HG03439 (cell line): ENCODE results near the gene CASP10.

Experiments used
- ATAC-seq: cut with Tn5 transposase; IDR thresholded peaks from one replicate; pipeline ENCODE4 v1.9.1; 2021; ENCODE audit warnings: mild to moderate bottlenecking, moderate library complexity; ENCODE audit not compliant: unreplicated experiment

CASP10 gene

DNA sequence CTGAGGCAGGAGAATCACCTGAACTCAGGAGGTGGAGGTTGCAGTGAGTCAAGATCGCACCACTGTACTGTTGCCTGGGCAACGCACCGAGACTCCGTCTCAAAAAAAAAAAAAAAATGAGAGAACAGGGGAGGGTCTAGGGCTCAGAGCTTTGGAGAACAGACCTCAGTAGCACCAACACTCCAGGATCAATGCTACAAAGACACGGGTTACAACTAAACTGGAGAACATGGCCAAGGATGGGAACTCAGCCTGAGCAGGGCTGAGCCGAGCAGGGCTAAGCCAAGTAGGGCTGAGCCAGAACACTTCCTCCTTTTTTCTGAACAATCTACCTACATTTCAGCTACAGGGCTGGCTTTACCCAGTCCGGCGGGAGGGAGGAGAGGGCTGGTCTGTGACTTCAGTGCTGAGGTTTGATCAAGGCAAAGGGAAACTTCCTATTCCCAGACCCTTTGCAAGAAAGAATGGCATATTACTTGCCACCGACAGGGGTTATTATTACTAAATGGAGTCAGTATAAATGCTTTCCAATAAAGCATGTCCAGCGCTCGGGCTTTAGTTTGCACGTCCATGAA is 74.5 kb downstream of the CASP10 start:
- ATAC-seq = peak; percentile 44

DNA sequence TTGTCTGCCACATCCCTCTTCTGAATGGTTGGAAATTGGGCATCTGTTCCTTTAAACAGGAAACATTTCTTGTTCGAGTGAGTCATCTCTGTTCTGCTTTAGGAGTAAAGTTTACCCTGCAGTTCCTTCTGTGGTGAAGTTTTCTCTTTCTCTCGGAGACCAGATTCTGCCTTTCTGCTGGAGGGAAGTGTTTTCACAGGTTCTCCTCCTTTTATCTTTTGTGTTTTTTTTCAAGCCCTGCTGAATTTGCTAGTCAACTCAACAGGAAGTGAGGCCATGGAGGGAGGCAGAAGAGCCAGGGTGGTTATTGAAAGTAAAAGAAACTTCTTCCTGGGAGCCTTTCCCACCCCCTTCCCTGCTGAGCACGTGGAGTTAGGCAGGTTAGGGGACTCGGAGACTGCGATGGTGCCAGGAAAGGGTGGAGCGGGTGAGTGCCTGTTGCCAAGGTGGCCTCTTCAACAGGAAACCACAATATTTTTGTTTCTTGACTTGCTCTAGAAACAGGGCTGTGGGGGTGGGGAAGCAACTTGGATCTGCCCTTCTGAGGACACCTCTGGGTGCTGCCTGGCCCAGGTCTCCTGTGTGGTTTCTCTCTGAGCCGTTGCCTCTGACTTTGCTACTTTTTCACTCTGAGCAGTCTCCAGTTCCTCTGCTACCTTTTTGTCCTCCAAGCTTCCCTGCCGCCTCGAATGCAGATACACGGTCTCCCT is 75.2 kb downstream of the CASP10 start:
- peak; percentile 67 for ATAC-seq

DNA sequence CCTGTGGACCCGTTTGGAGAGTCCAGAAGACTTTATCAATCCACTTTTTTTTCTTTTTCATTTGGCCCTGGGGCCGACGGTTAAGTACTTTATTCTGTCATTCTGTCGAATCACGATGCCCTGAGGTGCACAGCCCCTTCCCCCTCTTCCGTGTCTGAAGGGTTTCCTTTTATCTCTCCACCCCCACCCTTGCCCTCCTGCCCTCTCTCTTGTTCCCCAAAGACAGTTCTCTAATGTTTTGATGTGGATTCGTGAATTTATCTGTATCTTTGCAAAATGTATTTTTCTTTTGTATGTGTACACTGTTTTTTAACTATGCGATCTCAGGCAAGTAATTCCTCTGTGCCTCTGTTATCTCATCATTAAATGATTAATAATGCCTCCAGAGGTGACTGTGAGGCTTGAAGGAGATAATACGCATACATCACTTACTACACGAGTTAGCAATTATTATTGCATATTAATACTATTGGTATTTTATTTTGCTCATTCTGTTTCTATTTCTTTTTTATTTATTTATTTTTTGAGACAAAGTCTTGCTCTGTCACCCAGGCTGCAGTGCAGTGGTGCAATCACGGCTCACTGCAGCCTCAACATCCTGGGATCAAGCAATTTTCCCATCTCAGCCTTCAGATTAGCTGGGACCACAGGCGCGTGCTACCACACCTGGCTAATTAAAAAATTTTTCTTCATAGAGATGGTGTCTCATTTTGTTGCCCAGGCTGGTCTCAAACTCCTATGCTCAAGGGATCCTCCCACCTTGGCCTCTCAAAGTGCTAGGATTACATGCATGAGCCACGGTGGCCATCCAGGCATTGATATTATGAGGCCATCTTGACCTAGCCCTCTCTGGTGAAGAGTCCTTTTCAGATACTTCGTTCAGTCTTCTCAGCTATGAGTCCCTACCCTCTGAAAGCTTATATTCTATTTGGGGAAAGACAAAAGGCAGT is 76.0 kb downstream of the CASP10 start:
- no peak for ATAC-seq

DNA sequence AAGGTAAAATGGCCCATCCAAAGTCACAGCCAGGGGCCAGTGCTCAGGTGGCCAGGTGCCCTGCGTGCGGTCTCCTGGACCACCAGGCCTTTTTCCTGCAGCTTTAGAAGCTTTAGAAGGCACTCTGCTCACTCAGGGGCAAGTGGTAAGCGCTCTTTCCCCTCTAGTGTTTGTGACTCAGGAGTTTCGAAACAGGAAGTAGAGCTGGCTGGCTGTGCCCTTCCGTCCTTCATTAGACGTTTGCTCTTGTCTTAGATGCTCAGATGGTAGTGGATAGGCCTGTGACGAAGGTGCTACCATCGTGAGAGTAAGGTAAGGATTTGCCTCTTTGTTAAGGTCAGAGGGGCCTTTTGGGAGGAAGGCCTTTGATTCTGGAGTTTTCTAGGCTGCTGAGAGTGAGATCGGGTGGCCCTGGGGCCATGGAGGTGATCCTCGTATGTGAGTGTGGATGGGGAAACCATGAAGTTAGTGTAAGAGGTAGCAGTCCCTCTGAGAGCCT is 77.4 kb downstream of the CASP10 start, which contains the start of gene CASP8:
Gene CASP8 (plus strand): TSS at position 235 of the 499 bp plus-strand sequence. CDS start 5,951 bp downstream, outside the sequence.
- ATAC-seq = peak; percentile 38

DNA sequence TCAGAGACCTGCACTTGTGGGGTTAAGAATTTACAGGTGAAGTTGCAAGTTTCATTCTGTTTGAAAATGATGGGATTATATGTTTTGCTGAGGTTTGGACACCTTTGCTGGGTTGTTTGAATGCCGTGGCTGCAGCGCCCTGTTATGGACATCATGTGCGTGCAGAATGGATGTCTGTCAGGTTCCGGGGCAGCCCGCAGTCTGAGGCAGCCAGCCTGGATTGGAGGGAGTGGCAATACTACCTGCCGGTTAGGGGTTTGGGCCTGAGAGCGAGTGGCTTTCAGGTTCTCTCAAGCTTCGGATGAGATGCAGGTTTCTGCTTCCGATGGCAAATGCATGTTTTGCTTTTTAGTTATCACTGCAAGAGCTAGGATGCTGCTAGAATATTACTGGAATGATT is 78.5 kb downstream of the CASP10 start:
- no peak for ATAC-seq

DNA sequence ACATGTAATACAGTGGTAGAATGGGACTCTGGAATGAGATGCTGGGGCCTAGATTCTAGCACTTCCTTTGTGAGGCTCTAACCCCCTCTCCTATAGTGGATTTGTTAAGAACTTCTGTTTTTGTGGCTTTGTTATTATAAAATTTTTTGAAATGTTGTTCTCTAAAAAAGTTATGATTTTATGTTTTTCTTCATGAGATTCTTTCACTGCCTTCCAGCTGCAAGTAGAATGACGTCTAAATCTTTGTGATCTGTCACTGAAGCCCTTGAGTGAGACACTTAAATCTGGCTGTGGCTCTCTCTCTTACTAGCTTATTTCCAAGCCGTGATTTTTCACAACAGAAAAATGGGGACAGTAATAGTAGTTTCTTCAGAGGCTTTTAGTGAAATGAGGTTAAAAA is 79.0 kb downstream of the CASP10 start:
- ATAC-seq = no peak

DNA sequence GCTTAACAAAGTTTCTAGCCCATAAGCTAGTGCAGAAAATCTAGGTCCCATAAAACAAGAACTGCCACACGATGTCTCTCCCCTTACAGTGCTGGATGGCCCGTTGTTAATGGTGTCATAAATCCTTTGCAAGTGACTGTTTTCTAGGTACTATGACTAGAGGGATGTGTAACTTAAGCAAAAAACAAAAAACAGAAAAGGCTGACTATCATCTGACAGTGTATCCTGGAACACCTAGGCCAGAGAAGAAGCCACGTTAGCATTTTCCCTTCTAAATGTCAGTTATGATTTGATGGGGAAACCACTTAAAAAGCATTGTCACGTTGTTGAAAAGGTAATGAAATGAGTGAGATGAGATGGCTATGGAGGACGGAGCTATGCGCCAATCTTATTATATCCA is 79.8 kb downstream of the CASP10 start:
- no peak for ATAC-seq

DNA sequence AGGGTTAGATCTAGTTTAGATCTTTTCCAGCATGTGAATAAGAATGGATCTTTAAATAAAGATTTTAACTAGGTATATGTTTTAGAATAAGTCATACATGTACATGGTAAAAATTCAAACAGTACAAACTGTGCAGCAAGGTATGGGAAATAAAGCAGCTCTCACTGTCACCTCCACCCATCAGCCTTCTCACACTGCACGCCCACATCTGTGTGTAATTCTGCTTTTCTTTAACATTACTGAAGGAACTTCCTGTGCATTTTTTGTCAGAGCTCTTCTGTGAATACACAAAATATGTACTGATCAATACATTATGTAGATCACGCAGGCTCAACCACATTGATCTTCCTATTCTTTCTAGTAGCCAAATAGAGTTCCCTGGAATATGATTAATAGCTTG is 80.8 kb downstream of the CASP10 start:
- no peak for ATAC-seq

DNA sequence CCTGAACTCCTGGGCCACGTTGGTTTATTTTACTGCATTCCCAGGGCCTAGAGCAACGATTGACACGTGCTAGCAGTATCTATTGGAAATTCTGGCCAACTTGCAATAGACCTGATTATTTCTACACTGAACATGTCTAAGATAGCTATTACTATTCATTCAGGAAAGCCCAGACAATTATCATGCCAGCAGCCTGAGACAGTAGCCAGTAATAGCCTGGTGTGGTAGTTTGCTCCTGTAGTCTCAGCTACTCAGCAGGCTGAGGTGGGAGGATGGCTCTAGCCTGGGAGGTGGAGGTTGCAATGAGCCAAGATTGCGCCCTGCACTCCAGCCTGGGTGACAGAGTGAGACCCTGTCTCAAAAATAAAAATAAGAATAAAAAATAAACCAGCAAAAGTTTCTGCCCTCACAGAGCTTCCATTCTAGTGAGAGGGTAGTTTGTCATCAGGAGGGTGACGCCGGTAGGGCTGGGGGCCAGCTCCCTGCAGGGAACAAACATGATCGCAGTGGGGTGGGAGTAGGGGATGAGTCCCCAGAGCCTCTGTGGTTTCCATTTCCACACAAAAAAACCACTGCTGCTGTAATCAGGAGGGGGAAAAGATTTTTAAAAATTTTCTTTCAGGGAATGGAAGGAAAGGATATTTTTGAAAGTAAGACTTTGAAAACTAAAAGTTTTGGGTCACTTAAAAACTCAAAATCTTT is 81.7 kb downstream of the CASP10 start:
- ATAC-seq = no peak

DNA sequence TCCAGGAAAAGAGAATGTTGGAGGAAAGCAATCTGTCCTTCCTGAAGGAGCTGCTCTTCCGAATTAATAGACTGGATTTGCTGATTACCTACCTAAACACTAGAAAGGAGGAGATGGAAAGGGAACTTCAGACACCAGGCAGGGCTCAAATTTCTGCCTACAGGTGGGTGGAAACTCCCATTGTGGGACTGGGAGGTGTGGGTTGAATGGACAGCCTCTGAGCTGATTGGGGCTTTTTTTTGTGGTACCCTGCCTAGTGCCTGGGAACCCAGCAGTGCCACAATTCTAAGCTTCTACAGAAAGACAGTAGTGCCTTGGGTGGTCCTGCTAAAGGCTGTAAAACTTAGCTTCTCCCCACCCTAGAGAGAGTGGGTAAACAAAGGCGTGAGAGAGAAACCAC is 83.7 kb downstream of the CASP10 start:
- no peak for ATAC-seq

DNA sequence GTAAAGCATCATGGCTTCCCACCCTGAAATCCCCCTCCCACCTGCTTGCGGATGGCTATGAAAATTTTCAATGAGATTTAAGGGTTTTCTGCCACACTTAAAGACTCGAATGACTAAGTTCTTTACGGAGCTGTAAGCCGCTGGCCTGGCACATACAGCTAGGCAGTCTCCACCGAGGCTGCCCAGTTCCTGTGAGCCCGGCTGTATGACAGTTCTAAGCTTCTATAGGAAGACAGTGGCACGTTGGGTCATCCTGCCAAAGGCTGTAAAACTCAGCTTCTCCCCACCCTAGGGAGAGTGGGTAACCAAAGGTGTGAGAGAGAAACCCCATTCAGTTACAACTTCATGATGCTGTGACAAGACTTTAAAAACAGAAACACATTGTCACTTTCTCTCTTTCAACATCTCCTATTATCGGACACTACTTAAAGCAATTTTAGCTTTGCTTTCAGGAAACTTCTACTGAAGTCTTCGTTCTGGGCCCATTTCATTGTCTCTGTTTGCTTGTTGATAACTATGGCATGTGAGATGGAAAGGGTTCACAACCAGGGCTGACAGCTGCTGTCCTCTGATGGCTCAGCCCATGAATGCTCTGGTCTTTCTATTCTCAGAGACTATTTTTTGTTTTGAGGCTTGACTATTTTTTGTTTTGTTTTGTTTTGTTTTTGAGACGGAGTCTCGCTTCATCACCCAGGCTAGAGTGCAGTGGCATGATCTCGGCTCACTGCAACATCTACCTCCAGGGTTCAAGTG is 84.5 kb downstream of the CASP10 start:
- no peak for ATAC-seq

DNA sequence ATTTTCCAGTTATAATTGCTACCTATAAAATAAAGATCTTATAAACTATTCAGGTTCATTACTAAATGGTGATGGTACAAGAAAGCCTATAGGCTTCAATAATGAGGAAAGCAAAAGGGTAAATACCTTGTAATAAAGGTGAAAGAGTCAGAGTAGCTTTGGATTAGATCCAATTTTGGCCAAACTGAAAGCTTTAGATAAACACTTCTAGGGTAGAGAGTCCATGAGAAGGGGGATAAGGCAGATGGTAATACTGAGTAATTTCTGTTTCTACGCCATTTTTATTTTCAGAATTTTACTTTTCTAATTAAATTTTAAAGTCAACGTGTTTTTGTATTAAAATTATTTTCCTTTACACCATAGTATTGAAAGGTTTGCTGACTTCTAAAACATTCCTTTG is 86.8 kb downstream of the CASP10 start:
- ATAC-seq = no peak

DNA sequence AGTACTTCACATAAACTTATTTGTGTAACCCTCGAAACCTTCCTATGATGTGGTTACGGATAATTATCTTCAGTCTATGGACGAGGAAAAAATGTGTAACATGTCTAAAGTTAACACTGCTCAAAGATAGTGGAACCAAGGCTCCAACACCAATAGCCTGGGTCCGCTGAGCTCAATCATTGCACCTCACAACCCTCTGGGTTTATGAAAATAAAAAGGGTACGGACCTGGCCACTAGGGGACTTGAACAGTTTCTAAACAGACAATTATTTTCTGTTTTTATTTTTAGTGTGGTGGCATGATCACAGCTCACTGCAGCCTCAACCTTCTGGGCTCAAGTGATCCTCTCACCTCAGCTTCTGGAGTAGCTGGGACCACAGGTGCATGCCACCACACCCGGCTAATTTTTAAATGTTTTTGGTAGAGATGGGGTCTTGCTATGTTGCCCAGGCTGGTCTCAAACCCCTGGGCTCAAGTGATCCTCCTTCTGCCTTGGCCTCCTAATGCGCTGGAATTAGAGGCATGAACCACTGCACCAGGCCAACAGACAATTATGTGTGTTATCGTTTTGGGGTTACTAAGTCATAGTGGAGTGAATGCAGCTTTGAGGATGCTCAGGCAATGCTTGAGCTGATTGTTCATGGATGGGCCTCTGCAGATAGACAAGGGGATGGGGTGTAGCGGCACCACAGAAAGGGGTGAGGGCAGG is 87.5 kb downstream of the CASP10 start:
- no peak for ATAC-seq

DNA sequence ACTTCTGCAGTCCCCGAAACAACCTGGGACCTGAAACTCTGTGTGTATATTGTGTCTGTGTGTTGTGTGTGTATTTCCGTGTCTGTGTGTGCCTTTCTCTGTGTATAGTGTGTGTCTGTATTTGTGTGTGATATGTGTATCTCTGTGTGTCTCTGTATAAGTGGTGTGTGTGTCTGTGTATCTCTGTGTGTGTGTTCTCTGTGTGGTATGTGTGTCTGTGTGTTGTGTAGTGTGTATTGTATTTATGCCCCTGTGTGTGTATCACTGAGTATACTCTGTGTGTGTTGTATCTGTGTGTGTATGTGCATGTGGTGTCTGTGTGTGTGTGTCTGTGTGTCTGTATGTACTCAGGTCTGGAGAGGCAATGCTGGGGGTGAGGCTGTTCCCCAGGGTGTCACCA is 89.0 kb downstream of the CASP10 start:
- ATAC-seq = no peak

DNA sequence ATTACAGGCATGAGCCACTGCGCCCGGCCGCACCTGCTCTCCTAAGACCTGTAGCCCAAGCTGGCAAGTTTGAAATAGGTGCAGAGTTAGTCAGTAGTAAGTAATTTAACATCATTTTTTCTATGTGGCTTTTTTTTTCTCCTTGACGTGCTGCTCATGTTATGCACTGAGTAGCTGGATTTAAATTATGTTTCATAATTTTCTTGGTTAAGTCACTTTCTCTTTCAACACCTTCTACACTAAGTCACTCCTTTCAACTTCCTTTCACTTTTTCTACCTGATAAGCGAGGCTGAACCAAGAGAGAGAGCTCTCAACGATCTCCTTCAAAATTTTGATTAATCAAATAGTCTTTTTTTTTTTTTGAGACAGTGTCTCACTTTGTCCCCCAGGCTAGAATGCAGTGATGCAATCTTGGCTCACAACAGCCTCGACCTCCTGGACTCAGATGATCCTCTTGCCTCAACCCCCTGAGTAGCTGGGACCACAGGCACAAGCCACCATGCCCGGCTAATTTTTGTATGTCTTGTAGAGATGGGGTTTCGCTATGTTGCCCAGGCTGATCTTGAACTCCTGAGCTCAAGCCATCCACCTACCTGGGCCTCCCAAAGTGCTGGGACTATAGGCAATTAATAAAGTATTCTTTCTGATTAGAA is 90.5 kb downstream of the CASP10 start:
- no peak for ATAC-seq

DNA sequence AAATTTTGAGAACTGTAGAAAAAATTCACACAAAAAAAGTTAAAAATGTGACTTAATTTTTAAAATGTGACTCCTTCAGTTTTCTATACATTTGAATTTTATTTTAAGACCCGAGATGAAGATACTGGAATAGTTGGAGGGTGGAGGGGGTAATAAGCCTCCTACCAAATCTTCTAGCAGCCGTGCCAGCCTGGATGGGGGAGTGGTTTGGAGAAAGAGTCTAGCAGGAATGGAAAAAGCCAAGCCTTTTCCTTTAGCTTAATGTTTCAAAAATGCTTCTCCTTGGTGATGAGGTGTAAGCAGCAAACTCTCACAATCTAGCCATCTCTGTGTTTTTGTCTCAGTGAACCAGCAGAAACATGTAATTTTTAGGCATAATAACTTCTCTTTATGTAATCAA is 92.1 kb downstream of the CASP10 start:
- no peak for ATAC-seq

DNA sequence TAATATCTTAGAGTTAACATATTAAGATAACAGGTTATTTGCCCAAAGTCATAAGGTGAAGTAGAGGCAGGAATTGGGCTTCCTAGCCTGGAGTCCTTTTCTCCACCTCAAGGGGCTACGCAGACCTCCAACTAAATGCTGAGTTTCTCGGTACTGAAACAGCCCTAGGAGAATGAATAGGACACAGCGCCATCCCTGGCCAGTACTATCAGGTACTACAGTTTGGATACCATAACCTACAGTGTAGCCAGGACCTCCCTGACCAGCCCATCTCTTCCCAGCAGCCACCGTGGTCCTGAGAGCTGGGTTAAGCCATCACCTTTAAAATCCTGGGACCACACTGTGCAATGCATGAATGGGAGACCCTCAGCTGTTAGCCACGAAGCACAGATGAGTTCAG is 93.0 kb downstream of the CASP10 start:
- no peak for ATAC-seq

DNA sequence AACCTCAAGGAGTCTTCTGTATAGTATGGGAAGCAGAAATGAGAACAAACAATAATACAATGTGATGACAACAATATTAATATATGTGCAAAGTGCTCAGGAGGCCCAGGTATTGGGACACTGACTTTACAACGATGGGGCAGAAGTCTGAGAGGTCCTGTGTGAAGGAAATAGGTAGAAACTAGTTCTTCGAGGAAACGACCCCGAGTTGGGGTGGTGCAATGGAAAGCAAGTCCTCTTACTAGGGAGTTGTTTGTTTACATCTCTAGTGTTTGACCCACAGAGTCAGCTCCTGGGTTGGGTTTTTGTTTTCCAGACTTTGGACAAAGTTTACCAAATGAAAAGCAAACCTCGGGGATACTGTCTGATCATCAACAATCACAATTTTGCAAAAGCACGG is 93.6 kb downstream of the CASP10 start:
- no peak for ATAC-seq
